ENCODE results near the gene ZNF341.

- TF ChIP-seq, protein P1, sequence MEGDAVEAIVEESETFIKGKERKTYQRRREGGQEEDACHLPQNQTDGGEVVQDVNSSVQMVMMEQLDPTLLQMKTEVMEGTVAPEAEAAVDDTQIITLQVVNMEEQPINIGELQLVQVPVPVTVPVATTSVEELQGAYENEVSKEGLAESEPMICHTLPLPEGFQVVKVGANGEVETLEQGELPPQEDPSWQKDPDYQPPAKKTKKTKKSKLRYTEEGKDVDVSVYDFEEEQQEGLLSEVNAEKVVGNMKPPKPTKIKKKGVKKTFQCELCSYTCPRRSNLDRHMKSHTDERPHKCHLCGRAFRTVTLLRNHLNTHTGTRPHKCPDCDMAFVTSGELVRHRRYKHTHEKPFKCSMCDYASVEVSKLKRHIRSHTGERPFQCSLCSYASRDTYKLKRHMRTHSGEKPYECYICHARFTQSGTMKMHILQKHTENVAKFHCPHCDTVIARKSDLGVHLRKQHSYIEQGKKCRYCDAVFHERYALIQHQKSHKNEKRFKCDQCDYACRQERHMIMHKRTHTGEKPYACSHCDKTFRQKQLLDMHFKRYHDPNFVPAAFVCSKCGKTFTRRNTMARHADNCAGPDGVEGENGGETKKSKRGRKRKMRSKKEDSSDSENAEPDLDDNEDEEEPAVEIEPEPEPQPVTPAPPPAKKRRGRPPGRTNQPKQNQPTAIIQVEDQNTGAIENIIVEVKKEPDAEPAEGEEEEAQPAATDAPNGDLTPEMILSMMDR (optimal IDR thresholded peaks at IDR 0.05 in 1 of 3, IDR thresholded peaks at IDR 0.05 in 1 of 3, conservative IDR thresholded peaks at IDR 0.05 in 1 of 3; ENCODE audit: extremely low read depth in 1 of 3, insufficient read depth in 2 of 3, low read length in 3 of 3), result no peak
- TF ChIP-seq EZH2 (IDR thresholded peaks at IDR 0.05; ENCODE audit: low read length), result no peak
These were observed 103.9 kb downstream of the ZNF341 start for GRCh38 chr20:33835615-33836172.

Data from keratinocyte (primary cell).